ENCODE data around the gene NBEA.

NBEA gene

DNA sequence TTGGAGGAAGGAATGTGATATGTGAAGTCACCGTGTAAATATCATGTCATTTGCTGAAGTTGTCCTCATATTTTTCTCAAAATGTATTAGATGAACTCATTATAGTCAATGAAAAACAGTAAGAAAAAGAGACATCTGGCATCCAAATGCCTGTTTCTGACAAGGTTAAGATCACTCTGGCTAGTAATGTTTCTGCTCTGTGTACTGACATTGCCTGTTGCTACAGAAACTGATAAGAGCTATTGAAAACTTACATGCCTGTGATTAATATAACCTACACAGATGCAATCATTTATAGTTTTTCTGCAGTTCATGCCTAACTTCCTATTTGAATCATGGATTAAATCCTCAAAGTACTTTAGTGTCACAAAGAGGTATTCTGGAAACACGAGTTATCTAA, 249.8 kb downstream of the NBEA start:
- no peak for DNase-seq

DNA sequence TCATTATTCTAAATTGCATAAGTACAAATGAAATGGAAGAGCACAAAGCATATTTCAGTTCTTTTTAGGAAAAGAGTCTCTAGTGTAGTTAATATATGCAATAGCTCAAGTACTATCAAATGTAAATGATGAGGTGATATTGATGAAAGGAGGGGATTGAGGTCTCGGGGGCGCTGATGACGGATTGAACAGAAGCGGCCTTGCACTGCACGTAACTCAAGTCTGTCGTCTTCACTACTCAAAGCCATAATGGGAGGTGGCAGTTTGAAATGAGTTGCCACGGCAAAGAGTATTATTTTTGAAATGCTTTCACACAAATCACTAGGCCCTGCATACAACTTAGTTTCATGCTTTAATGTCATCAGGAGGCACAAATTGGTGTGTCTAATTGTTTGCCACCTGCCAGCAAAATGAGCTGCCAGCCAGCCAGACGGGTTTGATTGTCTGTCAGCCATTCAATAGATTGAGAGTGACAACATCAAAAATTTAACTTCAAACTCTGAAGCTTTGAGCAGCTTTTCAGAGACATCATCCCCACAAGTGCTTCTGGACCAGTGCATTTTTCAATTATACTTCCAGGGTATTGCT, 256.6 kb downstream of the NBEA start:
- no peak for DNase-seq

- DNase-seq, result no peak
These were observed 266.5 kb downstream of the NBEA start for GRCh38 chr13:35208587-35208986.

- DNase-seq, result no peak
These were observed 268.2 kb downstream of the NBEA start for GRCh38 chr13:35210261-35210660.

DNA sequence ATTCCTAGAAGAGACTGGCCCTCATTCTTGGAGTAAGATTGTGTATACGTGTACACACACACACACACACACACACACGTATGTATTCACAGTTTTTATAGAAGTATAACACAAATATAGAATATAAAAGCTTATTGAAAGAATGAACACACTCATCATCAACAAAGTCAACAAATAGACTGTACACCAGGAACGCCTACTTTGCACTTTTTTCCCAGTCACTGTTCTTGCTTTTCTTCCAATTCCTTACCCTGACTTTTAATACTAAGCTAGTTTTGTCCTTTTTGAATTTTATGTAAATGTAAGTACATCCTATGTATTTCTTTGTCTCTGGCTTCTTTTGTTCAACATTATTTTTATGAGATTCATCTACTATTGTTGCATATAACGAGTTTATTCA, 269.9 kb downstream of the NBEA start:
- no peak for DNase-seq

- DNase-seq, result no peak
These were observed 271.8 kb downstream of the NBEA start for GRCh38 chr13:35213911-35214310.

GRCh38 chr13:35216131-35216530, 274.1 kb downstream of the NBEA start:
- DNase-seq, result no peak

GRCh38 chr13:35219021-35219420, 277.0 kb downstream of the NBEA start:
- no peak for DNase-seq

GRCh38 chr13:35225159-35225558, 283.1 kb downstream of the NBEA start:
- no peak for DNase-seq

- no peak for DNase-seq
These were observed 283.5 kb downstream of the NBEA start for GRCh38 chr13:35225582-35225981.

- DNase-seq, result no peak
These were observed 286.5 kb downstream of the NBEA start for GRCh38 chr13:35228536-35228935.

DNA sequence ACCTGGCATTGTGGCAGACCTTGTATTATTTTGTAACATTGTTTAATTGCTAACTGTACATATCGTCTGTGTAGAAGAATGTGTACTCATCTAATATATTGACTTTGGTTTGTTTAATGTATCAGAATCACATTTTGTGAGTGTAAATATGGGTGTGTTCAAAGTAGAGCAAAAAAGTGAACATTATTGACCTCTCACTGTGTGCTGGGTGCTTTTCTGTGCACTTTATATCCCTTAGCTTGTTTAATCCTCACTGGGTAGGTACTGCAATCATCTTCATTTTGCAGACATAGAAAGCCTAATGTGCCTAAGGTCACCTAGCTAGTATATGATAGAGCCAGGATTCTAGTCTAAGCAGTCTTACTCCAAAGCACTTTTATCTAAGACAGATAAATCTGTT, 289.4 kb downstream of the NBEA start:
- DNase-seq, result no peak

GRCh38 chr13:35238274-35238673, 296.2 kb downstream of the NBEA start:
- no peak for DNase-seq

- no peak for DNase-seq
These were observed 310.6 kb downstream of the NBEA start for GRCh38 chr13:35252536-35253205.

- no peak for DNase-seq
These were observed 313.2 kb downstream of the NBEA start for GRCh38 chr13:35255241-35255640.

DNA sequence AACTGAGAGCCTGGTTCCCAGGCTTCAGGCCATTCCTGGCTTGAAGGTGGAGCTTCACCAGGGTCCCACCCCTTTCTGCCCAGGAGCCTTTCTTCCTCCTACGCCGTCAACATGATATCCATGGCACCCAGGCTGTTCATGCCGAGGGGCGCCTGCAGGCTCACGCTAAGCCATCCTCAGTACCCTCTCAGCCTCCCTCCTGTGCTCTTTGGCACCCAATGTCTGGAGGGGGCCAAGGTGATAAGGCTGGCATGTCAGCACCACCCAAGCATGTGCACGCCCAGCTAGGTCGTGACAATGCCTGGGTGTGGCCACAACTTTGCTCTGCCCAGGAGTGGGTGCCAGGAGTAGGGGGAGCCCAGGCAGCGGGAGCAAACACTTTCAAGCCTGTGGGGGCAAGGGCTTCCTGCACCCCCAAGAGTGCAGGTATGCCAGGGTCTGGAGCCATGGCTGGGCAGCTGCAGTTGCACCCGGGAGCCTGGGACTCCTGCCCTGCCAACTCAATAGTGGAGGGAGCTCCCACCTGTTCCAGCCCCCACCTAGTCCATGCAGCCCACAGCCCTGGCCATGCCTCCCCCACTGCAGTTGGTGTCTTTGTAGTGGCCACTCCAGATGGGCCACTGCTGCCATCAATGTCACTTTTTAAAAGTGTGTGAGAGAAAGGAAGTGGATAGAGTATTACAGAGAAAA, 314.5 kb downstream of the NBEA start:
- DNase-seq, result no peak

GRCh38 chr13:35260316-35260715, 318.2 kb downstream of the NBEA start:
- DNase-seq, result no peak

DNA sequence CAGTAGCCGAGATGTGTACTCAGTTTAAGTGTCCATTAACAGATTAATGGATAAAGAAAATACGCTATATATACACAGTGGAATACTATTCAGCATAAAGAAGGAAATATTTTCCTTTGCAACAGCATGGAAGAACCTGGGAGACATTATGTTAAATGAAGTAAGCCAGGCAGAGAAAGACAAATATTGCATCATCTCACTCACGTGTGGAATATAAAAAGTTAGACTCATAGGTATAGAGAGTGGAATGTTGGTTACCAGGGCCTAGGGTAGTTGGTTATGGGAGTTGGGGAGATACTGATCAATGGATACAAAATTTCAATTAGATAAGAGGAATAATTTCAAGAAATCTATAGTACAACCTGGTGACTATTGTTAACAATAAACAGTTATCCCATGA, 324.3 kb downstream of the NBEA start:
- no peak for DNase-seq

- no peak for DNase-seq
These were observed 336.8 kb downstream of the NBEA start for GRCh38 chr13:35278917-35279316.

DNA sequence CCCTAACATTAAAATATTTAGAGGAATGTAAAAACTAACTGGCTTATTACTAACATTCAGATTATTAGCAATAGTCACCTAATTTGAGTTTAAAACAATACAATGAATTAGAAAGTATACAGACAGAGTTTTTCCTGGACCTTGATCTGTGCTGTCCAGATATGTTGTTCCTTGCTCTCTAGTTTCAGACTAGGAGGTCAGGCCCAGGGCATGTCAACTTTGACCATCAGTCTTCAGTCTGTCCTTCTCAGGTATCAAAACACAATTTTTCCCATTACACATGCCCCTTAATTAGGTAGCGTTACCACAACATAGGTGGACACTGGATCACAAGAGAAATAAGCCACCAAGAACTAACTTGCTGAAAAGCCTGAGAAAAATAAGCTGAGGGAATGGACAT, 337.4 kb downstream of the NBEA start:
- DNase-seq, result no peak

- DNase-seq, result no peak
These were observed 341.8 kb downstream of the NBEA start for GRCh38 chr13:35283856-35284255.

GRCh38 chr13:35285677-35286076, 343.6 kb downstream of the NBEA start:
- DNase-seq, result no peak

DNA sequence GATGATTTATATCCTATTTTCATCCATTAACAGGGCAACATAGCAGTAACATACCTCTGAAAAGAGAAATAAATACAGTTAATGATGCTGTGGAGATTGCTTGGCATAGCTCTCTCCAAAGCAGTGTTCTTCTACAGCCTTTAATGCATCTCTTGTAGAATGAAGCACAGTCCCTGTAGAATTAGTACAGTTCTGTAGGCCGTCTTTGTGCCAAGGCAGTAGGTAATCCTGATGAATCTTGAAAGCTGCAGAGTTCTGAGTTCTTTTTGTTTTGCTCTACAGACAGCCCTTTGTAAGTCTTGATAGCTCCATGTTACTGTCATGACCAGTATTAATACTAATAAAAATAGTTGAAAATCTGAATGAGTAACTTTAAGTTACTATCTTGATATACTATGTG, 350.3 kb downstream of the NBEA start:
- DNase-seq, result no peak

- no peak for DNase-seq
These were observed 351.6 kb downstream of the NBEA start for GRCh38 chr13:35293579-35294226.
